ENCODE data around the gene RAB44.

- TF ChIP-seq CHCHD3 (CRISPR knock-in tag; IDR thresholded peaks at IDR 0.05) (no peak), ERF (CRISPR knock-in tag; IDR thresholded peaks at IDR 0.05) (no peak), JUNB (CRISPR knock-in tag; IDR thresholded peaks at IDR 0.05; ENCODE audit: borderline replicate concordance) (no peak), SP1 (IDR thresholded peaks at IDR 0.05) (no peak), SP1 (CRISPR knock-in tag; IDR thresholded peaks at IDR 0.05) (no peak), TCF7L2 (IDR thresholded peaks at IDR 0.05; ENCODE audit: low read depth, low read length) (no peak), YY1 (IDR thresholded peaks at IDR 0.05; ENCODE audit: insufficient read depth, insufficient replicate concordance, low read depth, low read length) (no peak), GATAD2A (CRISPR knock-in tag; IDR thresholded peaks at IDR 0.05) (no peak), AFF4 (CRISPR knock-in tag; IDR thresholded peaks at IDR 0.05) (no peak), MEIS1 (CRISPR knock-in tag; IDR thresholded peaks at IDR 0.05; ENCODE audit: borderline replicate concordance) (no peak), ZNF780A (CRISPR knock-in tag; IDR thresholded peaks at IDR 0.05) (no peak), CC2D1A (CRISPR knock-in tag; IDR thresholded peaks at IDR 0.05) (no peak)
- TF ChIP-seq, protein P1, sequence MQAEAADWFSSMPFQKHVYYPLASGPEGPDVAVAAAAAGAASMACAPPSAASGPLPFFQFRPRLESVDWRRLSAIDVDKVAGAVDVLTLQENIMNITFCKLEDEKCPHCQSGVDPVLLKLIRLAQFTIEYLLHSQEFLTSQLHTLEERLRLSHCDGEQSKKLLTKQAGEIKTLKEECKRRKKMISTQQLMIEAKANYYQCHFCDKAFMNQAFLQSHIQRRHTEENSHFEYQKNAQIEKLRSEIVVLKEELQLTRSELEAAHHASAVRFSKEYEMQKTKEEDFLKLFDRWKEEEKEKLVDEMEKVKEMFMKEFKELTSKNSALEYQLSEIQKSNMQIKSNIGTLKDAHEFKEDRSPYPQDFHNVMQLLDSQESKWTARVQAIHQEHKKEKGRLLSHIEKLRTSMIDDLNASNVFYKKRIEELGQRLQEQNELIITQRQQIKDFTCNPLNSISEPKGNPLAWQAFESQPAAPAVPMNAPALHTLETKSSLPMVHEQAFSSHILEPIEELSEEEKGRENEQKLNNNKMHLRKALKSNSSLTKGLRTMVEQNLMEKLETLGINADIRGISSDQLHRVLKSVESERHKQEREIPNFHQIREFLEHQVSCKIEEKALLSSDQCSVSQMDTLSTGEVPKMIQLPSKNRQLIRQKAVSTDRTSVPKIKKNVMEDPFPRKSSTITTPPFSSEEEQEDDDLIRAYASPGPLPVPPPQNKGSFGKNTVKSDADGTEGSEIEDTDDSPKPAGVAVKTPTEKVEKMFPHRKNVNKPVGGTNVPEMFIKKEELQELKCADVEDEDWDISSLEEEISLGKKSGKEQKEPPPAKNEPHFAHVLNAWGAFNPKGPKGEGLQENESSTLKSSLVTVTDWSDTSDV (CRISPR knock-in tag; IDR thresholded peaks at IDR 0.05), result no peak
- TF ChIP-seq, protein P2, sequence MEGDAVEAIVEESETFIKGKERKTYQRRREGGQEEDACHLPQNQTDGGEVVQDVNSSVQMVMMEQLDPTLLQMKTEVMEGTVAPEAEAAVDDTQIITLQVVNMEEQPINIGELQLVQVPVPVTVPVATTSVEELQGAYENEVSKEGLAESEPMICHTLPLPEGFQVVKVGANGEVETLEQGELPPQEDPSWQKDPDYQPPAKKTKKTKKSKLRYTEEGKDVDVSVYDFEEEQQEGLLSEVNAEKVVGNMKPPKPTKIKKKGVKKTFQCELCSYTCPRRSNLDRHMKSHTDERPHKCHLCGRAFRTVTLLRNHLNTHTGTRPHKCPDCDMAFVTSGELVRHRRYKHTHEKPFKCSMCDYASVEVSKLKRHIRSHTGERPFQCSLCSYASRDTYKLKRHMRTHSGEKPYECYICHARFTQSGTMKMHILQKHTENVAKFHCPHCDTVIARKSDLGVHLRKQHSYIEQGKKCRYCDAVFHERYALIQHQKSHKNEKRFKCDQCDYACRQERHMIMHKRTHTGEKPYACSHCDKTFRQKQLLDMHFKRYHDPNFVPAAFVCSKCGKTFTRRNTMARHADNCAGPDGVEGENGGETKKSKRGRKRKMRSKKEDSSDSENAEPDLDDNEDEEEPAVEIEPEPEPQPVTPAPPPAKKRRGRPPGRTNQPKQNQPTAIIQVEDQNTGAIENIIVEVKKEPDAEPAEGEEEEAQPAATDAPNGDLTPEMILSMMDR (CRISPR knock-in tag; IDR thresholded peaks at IDR 0.05), result no peak
Measured at GRCh38 chr6:36686668-36687513, 10.7 kb upstream of the RAB44 start.
